OCI-LY1 (cell line): ENCODE measurements around the gene HAUS8.

ENCODE experiments used
- H2AFZ ChIP-seq: fragments of 200-600 bp; sonication (generic), shearing (Covaris generic); 2 replicates; pipeline ENCODE4 v1.6.0; 2014; ENCODE audit warnings: antibody characterized with exemption, mild to moderate bottlenecking, low read length
- H3F3A ChIP-seq: fragments of 200-600 bp; sonication (generic), shearing (Covaris generic); 2 replicates; pipeline ENCODE4 v1.6.0; 2014; ENCODE audit warnings: mild to moderate bottlenecking, antibody characterized with exemption, low read length, moderate library complexity; ENCODE audit not compliant: insufficient read depth
- H3K27ac ChIP-seq: fragments of 200-600 bp; sonication (generic); 2 replicates; pipeline ENCODE4 v1.5.1; 2014; ENCODE audit warnings: low read length, mixed run types, mild to moderate bottlenecking, low read depth; ENCODE audit not compliant: poor library complexity, severe bottlenecking
- H3K27me3 ChIP-seq: fragments of 200-600 bp; sonication (generic); 2 replicates; pipeline ENCODE4 v1.6.0; 2014; ENCODE audit warnings: antibody characterized with exemption, mild to moderate bottlenecking, low read length, moderate library complexity; ENCODE audit not compliant: insufficient read depth
- H3K36me3 ChIP-seq: fragments of 200-600 bp; sonication (generic); 2 replicates; pipeline ENCODE4 v1.6.1; 2014; ENCODE audit warnings: mild to moderate bottlenecking, antibody characterized with exemption, low read length, moderate library complexity, mixed read lengths; ENCODE audit not compliant: insufficient read depth
- H3K4me1 ChIP-seq: fragments of 200-600 bp; sonication (generic); 2 replicates; pipeline ENCODE4 v1.5.1; 2014; ENCODE audit warnings: mild to moderate bottlenecking, low read length, moderate library complexity; ENCODE audit not compliant: insufficient read depth, severe bottlenecking
- H3K4me2 ChIP-seq: fragments of 200-600 bp; sonication (generic), shearing (Covaris generic); 2 replicates; pipeline ENCODE4 v1.6.1; 2014; ENCODE audit warnings: low read length
- H3K4me3 ChIP-seq: fragments of 200-600 bp; sonication (generic); 2 replicates; pipeline ENCODE4 v1.5.1; 2014; ENCODE audit warnings: low read length, low read depth, mild to moderate bottlenecking, mixed read lengths; ENCODE audit not compliant: poor library complexity, severe bottlenecking
- H3K79me2 ChIP-seq: fragments of 200-600 bp; shearing (Covaris generic); 2 replicates; pipeline ENCODE4 v1.6.1; 2016; ENCODE audit warnings: mixed run types, low read length, mixed read lengths; ENCODE audit not compliant: insufficient read depth
- H3K9ac ChIP-seq: fragments of 200-600 bp; sonication (generic), shearing (Covaris generic); 2 replicates; pipeline ENCODE4 v1.6.1; 2014; ENCODE audit warnings: mild to moderate bottlenecking, low read length, mixed read lengths
- H3K9me2 ChIP-seq: fragments of 200-600 bp; sonication (generic), shearing (Covaris generic); 2 replicates; pipeline ENCODE4 v1.6.1; 2014; ENCODE audit warnings: low read depth, mild to moderate bottlenecking, low read length, mixed read lengths
- H3K9me3 ChIP-seq: fragments of 200-600 bp; shearing (Covaris generic); 2 replicates; pipeline ENCODE4 v1.6.1; 2014; ENCODE audit warnings: low read length, mixed read lengths
- H4K20me1 ChIP-seq: fragments of 200-600 bp; sonication (generic), shearing (Covaris generic); 2 replicates; pipeline ENCODE4 v1.6.0; 2016; ENCODE audit warnings: mild to moderate bottlenecking, low read length; ENCODE audit not compliant: insufficient read depth
- EZH2 ChIP-seq: fragments of 200-600 bp; sonication (generic), shearing (Covaris generic); IDR thresholded peaks from 2 replicates; pipeline ENCODE4 v1.8.0; 2017; ENCODE audit warnings: borderline replicate concordance, mixed run types, mild to moderate bottlenecking, antibody characterized with exemption, low read length, moderate library complexity, mixed read lengths
- TF ChIP-seq, protein P1 (sequence below): fragments of 200-600 bp; sonication (generic), shearing (Covaris generic); IDR thresholded peaks from 2 replicates; pipeline ENCODE4 v1.5.1; 2017; ENCODE audit warnings: mild to moderate bottlenecking, antibody characterized with exemption, low read length, moderate library complexity, mixed read lengths

The HAUS8 gene

DNA sequence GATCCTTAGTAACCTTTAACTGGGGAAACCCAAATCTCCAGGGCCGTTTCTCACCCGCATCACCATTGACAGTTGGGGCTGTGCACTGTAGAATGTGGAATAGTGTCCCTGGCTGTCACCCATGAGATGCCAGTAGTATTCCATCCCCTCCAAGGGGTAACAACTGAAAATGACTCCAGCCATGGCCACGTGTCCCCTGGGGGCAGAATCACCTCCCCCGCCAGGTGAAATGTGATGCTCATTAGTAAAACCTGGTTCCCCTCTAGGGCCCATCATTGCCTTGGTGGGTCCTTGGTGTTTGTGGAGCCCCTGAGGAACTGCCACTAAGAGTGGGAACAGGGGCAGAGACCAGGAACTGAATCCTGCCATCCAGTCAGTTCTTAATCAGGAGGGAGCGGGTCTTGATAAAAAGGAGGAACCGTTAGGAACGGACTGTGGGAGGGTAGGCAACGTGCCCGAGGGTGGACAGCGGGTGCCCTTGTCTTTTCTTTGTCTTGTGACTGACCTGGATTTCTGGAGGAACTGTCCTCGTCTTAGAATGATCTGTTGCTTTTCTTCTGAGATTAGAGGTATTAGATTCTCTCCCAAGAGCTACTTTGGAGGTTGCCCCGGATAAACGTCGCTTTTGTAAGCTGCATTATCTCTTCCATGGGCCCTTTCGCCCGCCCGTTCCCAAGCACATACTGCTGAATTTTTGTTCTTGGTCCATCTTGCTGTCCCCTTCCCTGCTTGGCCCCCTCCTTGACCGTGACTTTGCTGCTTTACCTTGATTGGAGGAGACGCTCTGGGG is 3.9 kb upstream of the HAUS8 start:
- Histone ChIP-seq H3K9me2 (no peaks in the 10 kb centered on the region), H3K79me2 (peaks cover 47% of the 10 kb centered on the region), H2AFZ (no peak overlapping the region), H3K4me1 (peaks cover 54% of the 10 kb centered on the region), H3K4me3 (peak overlapping the region; percentile 56), H3K27ac (peak overlapping the region; percentile 70), H3F3A (no peaks in the 10 kb centered on the region), H3K36me3 (no peaks in the 10 kb centered on the region; the same call in 1 of the 2 replicates), H3K27me3 (no peaks in the 10 kb centered on the region), H3K4me2 (peak overlapping the region; percentile 86), H3K9ac (peak overlapping the region; percentile 55; the same call in 1 of the 2 replicates), H4K20me1 (no peaks in the 10 kb centered on the region), H3K9me3 (no peaks in the 10 kb centered on the region)
- no peak for TF ChIP-seq EZH2
- TF ChIP-seq, protein P1, sequence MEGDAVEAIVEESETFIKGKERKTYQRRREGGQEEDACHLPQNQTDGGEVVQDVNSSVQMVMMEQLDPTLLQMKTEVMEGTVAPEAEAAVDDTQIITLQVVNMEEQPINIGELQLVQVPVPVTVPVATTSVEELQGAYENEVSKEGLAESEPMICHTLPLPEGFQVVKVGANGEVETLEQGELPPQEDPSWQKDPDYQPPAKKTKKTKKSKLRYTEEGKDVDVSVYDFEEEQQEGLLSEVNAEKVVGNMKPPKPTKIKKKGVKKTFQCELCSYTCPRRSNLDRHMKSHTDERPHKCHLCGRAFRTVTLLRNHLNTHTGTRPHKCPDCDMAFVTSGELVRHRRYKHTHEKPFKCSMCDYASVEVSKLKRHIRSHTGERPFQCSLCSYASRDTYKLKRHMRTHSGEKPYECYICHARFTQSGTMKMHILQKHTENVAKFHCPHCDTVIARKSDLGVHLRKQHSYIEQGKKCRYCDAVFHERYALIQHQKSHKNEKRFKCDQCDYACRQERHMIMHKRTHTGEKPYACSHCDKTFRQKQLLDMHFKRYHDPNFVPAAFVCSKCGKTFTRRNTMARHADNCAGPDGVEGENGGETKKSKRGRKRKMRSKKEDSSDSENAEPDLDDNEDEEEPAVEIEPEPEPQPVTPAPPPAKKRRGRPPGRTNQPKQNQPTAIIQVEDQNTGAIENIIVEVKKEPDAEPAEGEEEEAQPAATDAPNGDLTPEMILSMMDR: no peak

DNA sequence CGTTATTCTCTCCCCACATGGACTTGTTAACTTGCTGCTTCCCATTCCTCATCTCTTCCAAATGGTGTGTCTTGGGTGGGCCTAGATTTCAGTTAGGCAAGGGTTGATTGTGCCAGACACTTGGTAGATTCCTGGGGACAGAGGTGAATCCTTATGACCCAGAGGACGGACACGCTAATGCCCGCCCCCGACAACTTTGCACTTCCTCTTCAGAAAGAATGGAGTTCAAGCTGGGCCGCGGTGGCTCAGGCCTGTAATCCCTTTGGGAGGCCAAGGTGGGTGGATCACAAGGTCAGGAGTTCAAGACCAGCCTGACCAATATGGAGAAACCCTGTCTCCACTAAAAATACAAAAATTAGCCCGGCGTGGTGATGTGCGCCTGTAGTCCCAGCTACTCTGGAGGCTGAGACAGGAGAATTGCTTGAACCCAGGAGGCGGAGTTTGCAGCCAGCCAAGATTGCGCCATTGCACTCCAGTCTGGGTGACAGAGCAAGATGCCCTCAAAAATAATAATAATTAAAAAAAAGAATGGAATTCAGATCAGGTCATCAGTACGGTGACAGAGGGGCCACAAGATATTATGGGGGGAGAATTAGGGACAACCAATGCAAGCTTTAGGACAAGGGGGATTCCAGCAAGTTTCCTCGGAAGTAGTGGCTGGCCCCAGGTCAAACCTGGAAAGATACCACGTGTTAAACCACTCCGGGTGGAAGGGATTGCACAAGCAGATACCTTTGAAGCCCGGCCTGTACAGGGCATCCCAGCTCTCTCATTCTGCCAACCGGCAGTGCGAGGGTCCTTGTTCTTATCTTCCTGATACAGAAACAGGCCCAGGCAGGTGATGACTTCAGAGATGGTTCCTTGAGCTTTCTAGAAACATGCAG is 3.0 kb upstream of the HAUS8 start:
- no peaks in the 10 kb centered on the region for H3K9me2 ChIP-seq
- peaks cover 51% of the 10 kb centered on the region for H3K79me2 ChIP-seq
- no peaks in the 10 kb centered on the region for H3K27me3 ChIP-seq
- no peaks in the 10 kb centered on the region for H3K9me3 ChIP-seq
- H3K27ac ChIP-seq: peak overlapping the region; percentile 70
- H3K4me1 ChIP-seq: peaks cover 62% of the 10 kb centered on the region
- H3K36me3 ChIP-seq: peaks cover 3% of the 10 kb centered on the region
- H3F3A ChIP-seq: no peaks in the 10 kb centered on the region
- no peaks in the 10 kb centered on the region for H4K20me1 ChIP-seq
- H3K4me2 ChIP-seq: peak overlapping the region; percentile 86
- TF ChIP-seq, protein P1: no peak
- TF ChIP-seq EZH2: no peak
- H2AFZ ChIP-seq: no peak overlapping the region
- H3K9ac ChIP-seq: no peak overlapping the region; the same call in 1 of the 2 replicates
- H3K4me3 ChIP-seq: peak overlapping the region; percentile 91

DNA sequence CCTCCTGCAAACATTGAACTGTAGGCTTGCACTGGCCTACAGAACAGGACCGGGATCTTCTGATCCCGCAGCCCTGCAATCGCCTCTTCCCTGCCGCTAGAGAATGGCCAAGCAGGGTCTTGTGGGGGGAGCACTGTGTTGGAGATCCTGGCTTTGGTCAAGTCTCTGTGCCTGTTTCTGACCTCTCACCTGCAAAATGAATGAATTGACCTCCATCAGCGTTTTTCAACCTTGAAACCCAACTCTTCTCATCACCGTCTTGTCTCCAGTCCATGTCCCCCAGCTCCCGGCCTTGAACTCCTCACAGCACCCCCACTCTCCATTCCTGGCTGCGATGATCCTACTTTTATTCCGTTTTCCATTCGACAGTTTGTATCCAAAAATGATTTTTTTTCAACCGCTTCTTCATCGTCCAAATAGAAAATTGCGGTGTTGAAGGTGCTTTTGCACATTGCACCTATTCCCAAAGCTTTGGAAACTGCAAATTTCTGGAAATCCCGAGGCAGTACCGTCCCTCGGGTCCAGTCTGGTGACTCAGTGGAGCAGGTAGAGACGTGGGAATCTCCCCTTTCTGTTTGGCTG is 2.3 kb upstream of the HAUS8 start:
- Histone ChIP-seq H2AFZ (no peak overlapping the region), H3F3A (no peaks in the 10 kb centered on the region), H3K9me3 (no peaks in the 10 kb centered on the region), H3K4me3 (peak overlapping the region; percentile 91), H4K20me1 (no peaks in the 10 kb centered on the region), H3K4me2 (peak overlapping the region; percentile 86), H3K4me1 (peaks cover 67% of the 10 kb centered on the region), H3K9me2 (no peaks in the 10 kb centered on the region), H3K9ac (peak overlapping the region; percentile 91; the same call in 1 of the 2 replicates), H3K27me3 (no peaks in the 10 kb centered on the region), H3K79me2 (peaks cover 52% of the 10 kb centered on the region), H3K36me3 (peaks cover 10% of the 10 kb centered on the region), H3K27ac (no peak overlapping the region)
- TF ChIP-seq, protein P1: no peak
- no peak for TF ChIP-seq EZH2
